Colonic mucosa (tissue), 4 donors: Measurements from ENCODE around the gene AGRP. TPM values are rescaled to one million over a fixed set of nuclear protein-coding genes. Genes with fewer than 3 reads are reported as not detected.

Source experiments
- DNase-seq: peaks from one replicate; pipeline ENCODE4 v3.0.0-alpha.2; 2020
- H3K27ac ChIP-seq: fragments of 200-600 bp; one replicate; pipeline ENCODE4 v1.8.0; 2021
- H3K27me3 ChIP-seq: fragments of 200-600 bp; one replicate; pipeline ENCODE4 v1.8.0; 2021
- H3K36me3 ChIP-seq: fragments of 200-600 bp; one replicate; pipeline ENCODE4 v1.8.0; 2021
- H3K4me1 ChIP-seq: fragments of 200-600 bp; one replicate; pipeline ENCODE4 v1.8.0; 2021; ENCODE audit warnings: mild to moderate bottlenecking
- H3K4me3 ChIP-seq: fragments of 200-600 bp; one replicate; pipeline ENCODE4 v1.8.0; 2021
- H3K9ac ChIP-seq, 2 donors: one replicate each; pipeline ENCODE4 v1.7.0; 2013; ENCODE audit warnings: control low read depth in 2 of 2, low read depth in 2 of 2, low read length in 2 of 2
- H3K9me3 ChIP-seq: fragments of 200-600 bp; one replicate; pipeline ENCODE4 v1.8.0; 2021
- intact Hi-C: fragments of 100-400 bp; cut with DNase I; formaldehyde crosslinking; loops from one replicate; pipeline ENCODE4 v1.14.1; 2022
- total RNA-seq, 2 donors: library from RNA; stranded (reverse); fragmentation: NEBNext Ultra II Directional in 1 of 2; extraction: Animal tissue kit (Norgen Biotek cat#: 25700) in 1 of 2; gene quantifications; one replicate each; pipeline ENCODE4 v1.2.1, GENCODE V29; 2021
- TF ChIP-seq, protein P1 (sequence below): fragments of 200-600 bp; IDR thresholded peaks from one replicate; pipeline ENCODE4 v1.8.0; 2022; ENCODE audit warnings: antibody characterized with exemption, mild to moderate bottlenecking
- donor health status: healthy.
- donor health status: DM: no; HTN: no; CAD: no.
- donor health status: DM: no; HTN: no; CAD: no.

The AGRP gene
- total RNA-seq, 2 donors from 2014 or later = not detected

DNA sequence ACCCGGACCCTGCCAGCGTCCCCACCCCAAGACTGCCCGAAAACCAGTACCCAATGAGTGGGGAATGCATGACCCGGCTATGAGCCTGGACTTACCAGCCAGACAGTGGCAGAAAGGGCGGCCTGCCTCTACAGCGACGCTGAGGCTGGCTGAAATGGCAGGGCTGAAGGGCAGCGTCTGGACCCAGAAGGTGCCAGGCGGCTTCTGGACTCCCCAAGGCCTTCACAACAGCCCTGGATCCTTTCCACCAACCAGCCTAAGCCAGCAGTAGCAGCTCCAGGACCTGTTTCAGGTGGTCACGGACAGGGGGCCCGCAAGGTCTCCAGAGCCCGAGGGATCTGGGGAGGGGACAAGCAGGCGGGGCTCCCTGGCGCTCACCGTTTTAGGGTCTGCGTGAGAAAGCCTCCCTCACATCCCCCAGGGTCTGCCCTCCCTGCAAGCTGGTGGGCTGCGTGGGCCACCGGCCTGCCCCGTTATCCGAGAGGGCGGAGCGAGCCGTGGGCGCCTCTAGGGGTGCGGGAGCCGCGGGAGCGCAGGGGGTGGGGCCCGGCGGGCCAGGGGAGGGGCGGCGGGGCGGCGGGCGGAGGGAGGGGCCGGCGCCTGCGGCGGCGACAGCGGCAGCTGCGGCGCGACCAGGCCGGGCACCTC is 45.0 kb upstream of the AGRP start, which contains the start of gene RIPOR1:
RIPOR1 (plus strand) TSS at position 608 of the 648 bp plus-strand sequence. CDS start 9,618 bp downstream, outside the sequence.
- peak within 1 kb of the TSS; percentile 72 for H3K27ac ChIP-seq
- no peaks in the 10 kb centered on the region for H3K9me3 ChIP-seq
- peak within 1 kb of the TSS; percentile 62 for H3K4me3 ChIP-seq
- peak within 1 kb of the TSS; percentile 83 to 92 for H3K9ac ChIP-seq
- peak; percentile 61 for DNase-seq
- H3K27me3 ChIP-seq = peaks cover 5% of the 10 kb centered on the region
- H3K36me3 ChIP-seq = no peaks in the 10 kb centered on the region
- intact Hi-C loops = loop anchor here (10.0 kb wide), 1 partner anchor 136 kb away; the partner anchor contains the start of genes ACD, C16orf86, ENKD1 and PARD6A
- H3K4me1 ChIP-seq = peaks cover 14% of the 10 kb centered on the region
- TF ChIP-seq, protein P1, sequence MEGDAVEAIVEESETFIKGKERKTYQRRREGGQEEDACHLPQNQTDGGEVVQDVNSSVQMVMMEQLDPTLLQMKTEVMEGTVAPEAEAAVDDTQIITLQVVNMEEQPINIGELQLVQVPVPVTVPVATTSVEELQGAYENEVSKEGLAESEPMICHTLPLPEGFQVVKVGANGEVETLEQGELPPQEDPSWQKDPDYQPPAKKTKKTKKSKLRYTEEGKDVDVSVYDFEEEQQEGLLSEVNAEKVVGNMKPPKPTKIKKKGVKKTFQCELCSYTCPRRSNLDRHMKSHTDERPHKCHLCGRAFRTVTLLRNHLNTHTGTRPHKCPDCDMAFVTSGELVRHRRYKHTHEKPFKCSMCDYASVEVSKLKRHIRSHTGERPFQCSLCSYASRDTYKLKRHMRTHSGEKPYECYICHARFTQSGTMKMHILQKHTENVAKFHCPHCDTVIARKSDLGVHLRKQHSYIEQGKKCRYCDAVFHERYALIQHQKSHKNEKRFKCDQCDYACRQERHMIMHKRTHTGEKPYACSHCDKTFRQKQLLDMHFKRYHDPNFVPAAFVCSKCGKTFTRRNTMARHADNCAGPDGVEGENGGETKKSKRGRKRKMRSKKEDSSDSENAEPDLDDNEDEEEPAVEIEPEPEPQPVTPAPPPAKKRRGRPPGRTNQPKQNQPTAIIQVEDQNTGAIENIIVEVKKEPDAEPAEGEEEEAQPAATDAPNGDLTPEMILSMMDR = no peak

DNA sequence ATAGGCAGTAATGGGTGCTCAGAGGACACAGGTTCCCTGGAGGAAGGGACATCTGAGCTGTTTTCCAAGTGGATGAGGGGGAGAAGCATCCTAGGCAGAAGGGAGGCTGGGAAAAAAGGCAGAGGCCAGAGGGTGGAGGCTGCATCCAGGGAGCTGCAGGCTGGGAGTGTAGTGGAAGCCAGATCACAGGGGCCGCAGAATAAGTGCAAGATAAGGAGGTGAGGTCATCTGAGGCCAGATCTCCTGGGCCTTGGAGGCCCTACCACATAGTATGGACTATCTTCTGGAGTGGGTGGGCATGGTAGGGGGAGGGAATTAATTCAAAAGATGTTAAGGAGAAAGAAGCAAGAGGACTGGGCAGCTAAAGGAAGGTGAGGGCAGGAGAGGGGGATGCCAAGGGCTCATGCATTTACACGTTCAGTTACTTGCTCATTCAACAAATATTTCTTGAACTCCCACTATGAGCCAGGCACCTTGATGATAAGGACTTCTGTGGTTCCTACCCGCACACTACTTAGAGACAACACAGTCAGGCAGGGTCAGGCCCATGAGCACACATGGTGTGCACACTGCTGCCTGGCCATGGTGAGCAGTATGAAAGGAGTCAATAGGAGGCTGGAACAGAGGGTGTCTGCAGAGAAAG is 42.9 kb upstream of the AGRP start:
- TF ChIP-seq, protein P1 = no peak
- intact Hi-C loops = loop anchor here (10.0 kb wide), 1 partner anchor 139 kb away; the partner anchor contains the start of genes ACD, C16orf86, ENKD1 and PARD6A
- H3K27ac ChIP-seq = no peak overlapping the region
- no peaks in the 10 kb centered on the region for H3K36me3 ChIP-seq
- peaks cover 14% of the 10 kb centered on the region for H3K4me1 ChIP-seq
- DNase-seq = no peak
- no peak overlapping the region for H3K4me3 ChIP-seq
- no peaks in the 10 kb centered on the region for H3K9me3 ChIP-seq
- no peak overlapping the region for H3K9ac ChIP-seq
- peaks cover 5% of the 10 kb centered on the region for H3K27me3 ChIP-seq

DNA sequence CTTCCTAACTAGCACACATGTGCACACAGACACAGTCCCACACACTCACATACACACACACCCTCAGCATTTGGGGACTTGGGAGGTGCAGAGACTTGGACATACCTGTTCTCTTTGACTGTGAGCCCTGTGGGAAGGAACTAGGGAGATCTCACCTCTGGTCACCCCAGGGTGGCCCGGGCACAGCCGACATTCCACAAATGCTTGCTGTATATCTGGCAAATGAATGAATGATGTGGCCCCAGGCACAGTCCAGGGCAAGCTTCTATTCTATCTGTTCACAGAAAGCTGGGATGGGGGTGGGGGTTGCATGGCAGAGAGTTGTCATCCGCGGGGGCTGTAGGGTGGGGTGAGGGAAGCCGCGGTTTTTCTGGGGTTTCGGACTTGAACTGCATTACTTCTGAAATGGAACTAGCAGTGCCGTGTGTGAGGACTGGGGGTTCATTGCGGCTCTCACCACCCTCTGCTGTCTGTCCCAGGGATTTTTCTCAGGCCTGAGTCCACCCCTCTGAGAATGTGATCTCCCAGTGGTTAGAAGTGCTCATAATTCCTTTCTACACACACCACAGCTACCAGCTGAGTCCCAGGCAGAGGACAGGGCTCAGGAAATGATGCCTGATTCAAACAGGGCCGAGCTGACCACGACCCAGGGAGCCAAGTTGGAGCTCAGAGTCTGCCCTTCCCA is 42.0 kb upstream of the AGRP start:
- no peak overlapping the region for H3K27ac ChIP-seq
- TF ChIP-seq, protein P1 = no peak
- intact Hi-C loops = loop anchor here (10.0 kb wide), 1 partner anchor 139 kb away; the partner anchor contains the start of genes ACD, C16orf86, ENKD1 and PARD6A
- no peak overlapping the region for H3K4me3 ChIP-seq
- H3K9ac ChIP-seq = no peak overlapping the region
- peaks cover 1% of the 10 kb centered on the region for H3K27me3 ChIP-seq
- no peaks in the 10 kb centered on the region for H3K9me3 ChIP-seq
- peaks cover 9% of the 10 kb centered on the region for H3K4me1 ChIP-seq
- no peaks in the 10 kb centered on the region for H3K36me3 ChIP-seq
- no peak for DNase-seq

DNA sequence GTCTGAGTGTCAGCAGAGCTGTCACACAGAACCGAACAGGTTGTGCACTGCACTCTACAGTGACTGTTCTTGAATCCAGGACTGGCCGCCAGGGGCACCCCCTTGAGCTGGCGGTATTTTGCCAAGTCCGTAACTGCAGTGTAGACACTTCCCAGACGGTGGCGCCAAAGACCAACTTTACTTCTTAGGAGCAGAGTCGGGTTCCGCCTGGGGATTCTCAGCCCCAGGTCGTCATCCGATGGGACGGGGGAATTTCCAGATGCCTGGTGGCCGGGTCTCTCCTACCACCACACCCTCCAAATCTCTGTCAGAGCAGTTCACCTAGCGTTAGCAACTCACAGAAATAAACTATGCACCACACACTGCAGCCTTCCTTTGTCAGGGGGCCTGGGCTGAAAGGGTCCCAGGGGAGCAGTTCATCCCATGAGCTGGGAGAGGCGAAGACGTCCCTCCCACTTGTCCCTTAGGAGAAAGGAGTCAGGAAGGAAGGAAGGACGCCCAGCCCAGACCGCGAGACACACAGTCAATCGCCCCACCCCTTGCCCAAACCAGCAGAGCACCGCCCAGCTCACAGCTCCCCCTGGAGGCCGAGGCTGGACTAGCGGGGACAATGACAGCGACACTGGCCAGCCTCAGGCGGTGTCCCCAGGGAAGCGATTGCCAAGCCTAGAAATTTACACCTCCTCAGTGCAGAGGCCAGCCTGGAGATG is 37.9 kb upstream of the AGRP start:
- intact Hi-C loops = loop anchor here (5.0 to 10.0 kb wide), 2 partner anchors 39 to 144 kb away; partner anchors contain the start of genes ACD, AGRP, ATP6V0D1 and C16orf86
- H3K27ac ChIP-seq = peak overlapping the region; percentile 91
- peak overlapping the region; percentile 17 for H3K4me3 ChIP-seq
- H3K9me3 ChIP-seq = no peaks in the 10 kb centered on the region
- H3K9ac ChIP-seq = peak overlapping the region in 1 of 2 donors; percentile 81
- H3K4me1 ChIP-seq = no peaks in the 10 kb centered on the region
- no peaks in the 10 kb centered on the region for H3K27me3 ChIP-seq
- TF ChIP-seq, protein P1 = peak; percentile 72
- peak; percentile 99 for DNase-seq
- no peaks in the 10 kb centered on the region for H3K36me3 ChIP-seq

DNA sequence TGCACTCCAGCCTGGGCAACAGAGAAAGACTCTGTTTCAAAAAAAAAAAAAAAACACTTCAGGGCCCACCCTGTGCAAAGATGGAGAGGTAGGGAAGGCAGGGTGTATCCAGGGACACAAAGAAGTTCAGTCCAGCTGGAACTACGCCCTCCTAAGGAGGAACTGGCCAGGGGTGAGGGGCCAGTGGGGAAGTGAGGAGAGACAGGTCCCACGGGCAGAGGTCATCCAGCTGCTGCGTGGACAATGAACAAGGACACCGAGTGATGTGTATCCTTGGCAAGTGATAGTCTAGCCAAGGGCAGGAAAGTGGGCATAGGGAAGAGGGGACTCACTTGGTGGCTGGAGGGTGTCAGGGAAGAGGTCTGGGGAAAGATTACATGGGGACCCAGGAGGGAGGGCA is 35.9 kb upstream of the AGRP start:
- DNase-seq = no peak
- Histone ChIP-seq H3K27me3 (no peaks in the 10 kb centered on the region), H3K36me3 (no peaks in the 10 kb centered on the region), H3K9ac (no peak overlapping the region), H3K4me3 (no peak overlapping the region), H3K4me1 (no peaks in the 10 kb centered on the region), H3K27ac (no peak overlapping the region), H3K9me3 (no peaks in the 10 kb centered on the region)
- intact Hi-C loops = no loop called here
- TF ChIP-seq, protein P1 = no peak
